ENCODE measurements around the gene TIPARP.

Gene TIPARP

GRCh38 chr3:156680243-156680914 is 6.0 kb downstream of the TIPARP start:
- H3K4me3 ChIP-seq (ENCODE audit: low read depth, low read length): no peak overlapping the region
- no peak for TF ChIP-seq CTCF (IDR thresholded peaks at IDR 0.05; ENCODE audit: low read depth, low read length)
- DNase-seq (ENCODE audit: low read depth, low spot score): no peak
- in situ Hi-C loops (cut with HindIII; ENCODE audit: low sequenced_read_pairs): loop anchor here (25.0 kb wide), 1 partner anchor 407 kb away; no protein-coding TSS in a partner anchor

DNA sequence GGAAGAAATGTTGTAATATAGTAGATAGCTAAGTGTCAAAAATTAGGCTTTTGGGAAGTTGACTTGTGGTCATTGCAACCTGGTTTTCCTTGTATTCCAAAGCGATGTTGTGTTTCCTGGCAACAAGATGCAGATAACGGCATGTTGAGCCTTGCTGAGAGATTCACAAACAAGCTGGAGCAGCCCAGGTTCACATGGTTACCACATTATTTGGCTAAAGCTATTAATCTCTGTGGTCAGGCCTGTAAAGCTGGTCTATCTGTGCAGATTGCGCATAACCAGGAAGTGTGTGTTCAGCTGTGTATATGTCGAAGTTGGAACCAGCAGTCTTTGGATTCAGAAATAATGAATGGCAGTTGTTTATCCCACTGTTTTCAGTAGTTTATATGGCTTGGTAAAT is 6.6 kb downstream of the TIPARP start:
- in situ Hi-C loops (cut with HindIII; ENCODE audit: low sequenced_read_pairs): loop anchor here (25.0 kb wide), 1 partner anchor 406 kb away; no protein-coding TSS in a partner anchor
- H3K4me3 ChIP-seq (ENCODE audit: low read depth, low read length): no peak overlapping the region
- peak; percentile 89 for DNase-seq (ENCODE audit: low read depth, low spot score)
- no peak for TF ChIP-seq CTCF (IDR thresholded peaks at IDR 0.05; ENCODE audit: low read depth, low read length)

DNA sequence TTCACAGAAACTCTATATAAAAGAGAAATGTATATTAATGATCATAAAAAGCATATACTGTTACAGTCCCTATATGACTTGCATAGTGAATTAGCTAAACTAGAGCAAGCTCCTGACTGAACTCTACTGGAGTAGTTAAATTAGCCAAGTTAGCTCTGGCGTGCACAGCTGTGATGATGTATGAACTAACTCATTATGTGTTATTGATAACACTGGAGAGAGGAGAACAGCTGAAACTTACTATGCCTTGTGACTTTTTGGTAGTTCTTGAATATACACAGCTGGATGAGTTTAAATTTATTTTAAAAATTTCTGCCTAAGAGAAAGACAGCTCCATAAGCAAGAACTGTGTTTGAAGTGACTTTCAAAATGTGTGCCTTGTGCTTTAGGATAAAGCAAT is 8.1 kb downstream of the TIPARP start:
- no peak overlapping the region for H3K4me3 ChIP-seq (ENCODE audit: low read depth, low read length)
- in situ Hi-C loops (cut with HindIII; ENCODE audit: low sequenced_read_pairs): loop anchor here (25.0 kb wide), 1 partner anchor 405 kb away; no protein-coding TSS in a partner anchor
- no peak for DNase-seq (ENCODE audit: low read depth, low spot score)
- no peak for TF ChIP-seq CTCF (IDR thresholded peaks at IDR 0.05; ENCODE audit: low read depth, low read length)

DNA sequence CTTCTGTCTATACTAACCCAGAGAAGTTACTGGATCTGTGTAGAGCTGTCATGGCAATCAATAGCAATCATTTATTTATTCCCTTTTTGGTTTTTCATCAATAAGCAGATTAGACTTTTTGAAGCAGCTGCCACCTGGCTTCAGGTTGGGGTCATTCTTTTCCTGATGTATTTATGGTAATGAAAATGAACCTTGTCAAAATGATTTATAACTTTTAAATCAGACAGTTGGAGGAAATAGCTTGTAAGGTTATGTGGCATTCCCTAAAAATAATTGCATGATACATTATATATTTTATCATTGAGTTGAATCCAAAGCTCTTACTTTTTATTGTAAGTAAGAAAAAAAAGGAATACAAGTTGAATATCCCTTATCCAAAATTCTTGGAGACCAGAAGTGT is 8.6 kb downstream of the TIPARP start:
- no peak for DNase-seq (ENCODE audit: low read depth, low spot score)
- no peak for TF ChIP-seq CTCF (IDR thresholded peaks at IDR 0.05; ENCODE audit: low read depth, low read length)
- no peak overlapping the region for H3K4me3 ChIP-seq (ENCODE audit: low read depth, low read length)
- in situ Hi-C loops (cut with HindIII; ENCODE audit: low sequenced_read_pairs): loop anchor here (25.0 kb wide), 1 partner anchor 404 kb away; no protein-coding TSS in a partner anchor

- no peak for TF ChIP-seq CTCF (IDR thresholded peaks at IDR 0.05; ENCODE audit: low read depth, low read length)
- H3K4me3 ChIP-seq (ENCODE audit: low read depth, low read length): no peak overlapping the region
- in situ Hi-C loops (cut with HindIII; ENCODE audit: low sequenced_read_pairs): loop anchor here (25.0 kb wide), 1 partner anchor 402 kb away; no protein-coding TSS in a partner anchor
- peak; percentile 38 for DNase-seq (ENCODE audit: low read depth, low spot score)
These were observed 10.8 kb downstream of the TIPARP start for GRCh38 chr3:156685198-156685597.

DNA sequence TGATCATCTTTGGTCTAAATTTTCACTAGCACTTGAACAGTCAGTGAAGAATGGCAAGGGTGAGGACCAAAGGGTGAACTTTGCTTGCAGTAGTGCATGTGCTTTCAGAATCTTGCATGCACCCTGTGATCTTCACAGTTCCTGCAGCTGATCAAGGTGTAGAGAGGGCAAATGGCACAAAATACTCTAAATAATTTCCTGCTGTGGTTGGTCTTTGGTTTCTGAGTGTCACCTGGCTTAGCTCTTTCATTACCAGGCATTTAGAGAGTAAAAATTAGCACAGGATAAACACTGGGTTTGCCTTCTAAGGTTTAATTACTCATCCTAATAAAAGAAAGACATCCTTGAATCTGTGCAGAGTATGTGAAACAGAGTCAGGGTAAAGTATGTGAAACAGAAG is 11.4 kb downstream of the TIPARP start:
- in situ Hi-C loops (cut with HindIII; ENCODE audit: low sequenced_read_pairs): loop anchor here (25.0 kb wide), 1 partner anchor 402 kb away; no protein-coding TSS in a partner anchor
- H3K4me3 ChIP-seq (ENCODE audit: low read depth, low read length): no peak overlapping the region
- no peak for TF ChIP-seq CTCF (IDR thresholded peaks at IDR 0.05; ENCODE audit: low read depth, low read length)

More for the DNA sequence above, 11.4 kb downstream of the TIPARP start:
- no peak for DNase-seq (ENCODE audit: low read depth, low spot score)
